Activated CD8-positive, alpha-beta T cell treated with anti-CD3 and anti-CD28 coated beads for 36 hours (primary cell): Measurements from ENCODE around the gene SOX9. TPM values are rescaled to one million over a fixed set of nuclear protein-coding genes. Genes with fewer than 3 reads are reported as not detected.
A peak's percentile ranks its signal among the peaks of the same experiment; 100 is the strongest.

Experiments used
- ATAC-seq: fragments of 200-7000 bp; cut with Tn5 transposase; one replicate; pipeline ENCODE4 v1.10.0; 2021; ENCODE audit warnings: mild to moderate bottlenecking, moderate library complexity
- CTCF ChIA-PET: fragments of 350-600 bp; sonication (Branson Sonifier 250); formaldehyde crosslinking; loops from one replicate; lab custom pipeline; 2021; ENCODE audit warnings: antibody characterized with exemption; lab: Charles Lee
- POLR2A ChIA-PET: fragments of 350-600 bp; sonication (Branson Sonifier 250); formaldehyde crosslinking; loops from one replicate; lab custom pipeline; 2021; ENCODE audit warnings: antibody characterized with exemption; lab: Charles Lee
- DNase-seq: peaks from one replicate; pipeline ENCODE4 v3.0.0-alpha.2; 2020
- H3K27ac Mint-ChIP-seq: one replicate; pipeline ENCODE4 v1.8.0; 2021; ENCODE audit warnings: mild to moderate bottlenecking, mixed read lengths
- H3K27me3 Mint-ChIP-seq: one replicate; pipeline ENCODE4 v1.8.0; 2021; ENCODE audit warnings: mixed read lengths
- H3K36me3 Mint-ChIP-seq: one replicate; pipeline ENCODE4 v1.8.0; 2021; ENCODE audit warnings: low read depth, mixed read lengths
- H3K4me1 Mint-ChIP-seq: one replicate; pipeline ENCODE4 v1.8.0; 2021; ENCODE audit warnings: low read depth, mixed read lengths
- H3K4me3 Mint-ChIP-seq: one replicate; pipeline ENCODE4 v1.8.0; 2021; ENCODE audit warnings: mild to moderate bottlenecking, moderate library complexity, mixed read lengths
- H3K9me3 Mint-ChIP-seq: one replicate; pipeline ENCODE4 v1.8.0; 2021; ENCODE audit warnings: mixed read lengths
- CTCF ChIP-seq: fragments of 200-600 bp; IDR thresholded peaks from one replicate; pipeline ENCODE4 v1.8.0; 2022; ENCODE audit warnings: antibody characterized with exemption, mild to moderate bottlenecking
- intact Hi-C: fragments of 100-400 bp; cut with micrococcal nuclease; formaldehyde crosslinking; loops from one replicate; pipeline ENCODE4 v1.10.0; 2022
- total RNA-seq, 2 experiments: library from RNA; stranded (reverse); gene quantifications; one replicate each; pipeline ENCODE4 v1.2.3, GENCODE V29; 2021

Gene SOX9
- total RNA-seq, 2 experiments from 2014 or later: not detected

- intact Hi-C loops: no loop called here
- no peak for TF ChIP-seq CTCF
- H3K4me3 Mint-ChIP-seq: no peak overlapping the region
- ChIA-PET CTCF (no interaction called here), POLR2A (no interaction called here)
- peaks cover 2% of the 10 kb centered on the region for H3K36me3 Mint-ChIP-seq
- peak; percentile 29 for DNase-seq
- no peaks in the 10 kb centered on the region for H3K9me3 Mint-ChIP-seq
- peaks cover 10% of the 10 kb centered on the region for H3K4me1 Mint-ChIP-seq
- peaks cover 63% of the 10 kb centered on the region for H3K27me3 Mint-ChIP-seq
- no peak for ATAC-seq
- no peak overlapping the region for H3K27ac Mint-ChIP-seq
Measured at GRCh38 chr17:72122765-72123529, 2.1 kb downstream of the SOX9 start.

- intact Hi-C loops: no loop called here
- H3K9me3 Mint-ChIP-seq: no peaks in the 10 kb centered on the region
- CTCF ChIA-PET: no interaction called here
Measured at GRCh38 chr17:72123530-72124437, 3.0 kb downstream of the SOX9 start.

GRCh38 chr17:72124438-72124775 is 3.6 kb downstream of the SOX9 start:
- no peak overlapping the region for H3K4me3 Mint-ChIP-seq
- H3K36me3 Mint-ChIP-seq: peaks cover 2% of the 10 kb centered on the region
- peaks cover 8% of the 10 kb centered on the region for H3K4me1 Mint-ChIP-seq
- intact Hi-C loops: no loop called here
- POLR2A ChIA-PET: interaction anchor here (1.1 kb wide), 1 partner anchor 43 kb away, joined by 4 read pairs; no protein-coding TSS in a partner anchor
- CTCF ChIA-PET: interaction anchor here (0.7 kb wide), 1 partner anchor 1063 kb away, joined by 3 read pairs; no protein-coding TSS in a partner anchor
- DNase-seq (no peak), ATAC-seq (no peak)
- TF ChIP-seq CTCF: no peak
- H3K27me3 Mint-ChIP-seq: peaks cover 51% of the 10 kb centered on the region
- H3K27ac Mint-ChIP-seq: no peak overlapping the region
- no peaks in the 10 kb centered on the region for H3K9me3 Mint-ChIP-seq

More at GRCh38 chr17:72123530-72124437, 3.0 kb downstream of the SOX9 start:
- TF ChIP-seq CTCF: no peak
- H3K36me3 Mint-ChIP-seq: peaks cover 2% of the 10 kb centered on the region
- peaks cover 57% of the 10 kb centered on the region for H3K27me3 Mint-ChIP-seq
- peaks cover 8% of the 10 kb centered on the region for H3K4me1 Mint-ChIP-seq
- H3K4me3 Mint-ChIP-seq: no peak overlapping the region
- ATAC-seq (no peak), DNase-seq (no peak)
- POLR2A ChIA-PET: interaction anchor here (1.1 kb wide), 1 partner anchor 42 kb away, joined by 4 read pairs; no protein-coding TSS in a partner anchor
- H3K27ac Mint-ChIP-seq: no peak overlapping the region

GRCh38 chr17:72125226-72125651 is 4.4 kb downstream of the SOX9 start:
- ChIA-PET POLR2A (no interaction called here), CTCF (interaction anchor here (0.7 kb wide), 1 partner anchor 1064 kb away, joined by 3 read pairs; no protein-coding TSS in a partner anchor)
- peaks cover 45% of the 10 kb centered on the region for H3K27me3 Mint-ChIP-seq
- intact Hi-C loops: no loop called here
- no peak for ATAC-seq
- H3K4me3 Mint-ChIP-seq: no peak overlapping the region
- H3K4me1 Mint-ChIP-seq: peaks cover 8% of the 10 kb centered on the region
- no peaks in the 10 kb centered on the region for H3K9me3 Mint-ChIP-seq
- peaks cover 2% of the 10 kb centered on the region for H3K36me3 Mint-ChIP-seq
- no peak for DNase-seq
- no peak for TF ChIP-seq CTCF
- H3K27ac Mint-ChIP-seq: no peak overlapping the region
